Measurements from ENCODE around the gene TMCC3. TPM values are rescaled to one million over a fixed set of nuclear protein-coding genes. Genes with fewer than 3 reads are reported as not detected.

TMCC3 gene
- total and polyA plus RNA-seq, 2 experiments from 2014 or later, result 1.4 to 3.6 TPM

GRCh38 chr12:94621662-94622359, 28.5 kb downstream of the TMCC3 start:
- H3K4me3 Mint-ChIP-seq, result no peak overlapping the region
- no peak for TF ChIP-seq CTCF (conservative IDR thresholded peaks at IDR 0.05; ENCODE audit: low read depth in 2 of 2)
- TF ChIP-seq, protein P1, sequence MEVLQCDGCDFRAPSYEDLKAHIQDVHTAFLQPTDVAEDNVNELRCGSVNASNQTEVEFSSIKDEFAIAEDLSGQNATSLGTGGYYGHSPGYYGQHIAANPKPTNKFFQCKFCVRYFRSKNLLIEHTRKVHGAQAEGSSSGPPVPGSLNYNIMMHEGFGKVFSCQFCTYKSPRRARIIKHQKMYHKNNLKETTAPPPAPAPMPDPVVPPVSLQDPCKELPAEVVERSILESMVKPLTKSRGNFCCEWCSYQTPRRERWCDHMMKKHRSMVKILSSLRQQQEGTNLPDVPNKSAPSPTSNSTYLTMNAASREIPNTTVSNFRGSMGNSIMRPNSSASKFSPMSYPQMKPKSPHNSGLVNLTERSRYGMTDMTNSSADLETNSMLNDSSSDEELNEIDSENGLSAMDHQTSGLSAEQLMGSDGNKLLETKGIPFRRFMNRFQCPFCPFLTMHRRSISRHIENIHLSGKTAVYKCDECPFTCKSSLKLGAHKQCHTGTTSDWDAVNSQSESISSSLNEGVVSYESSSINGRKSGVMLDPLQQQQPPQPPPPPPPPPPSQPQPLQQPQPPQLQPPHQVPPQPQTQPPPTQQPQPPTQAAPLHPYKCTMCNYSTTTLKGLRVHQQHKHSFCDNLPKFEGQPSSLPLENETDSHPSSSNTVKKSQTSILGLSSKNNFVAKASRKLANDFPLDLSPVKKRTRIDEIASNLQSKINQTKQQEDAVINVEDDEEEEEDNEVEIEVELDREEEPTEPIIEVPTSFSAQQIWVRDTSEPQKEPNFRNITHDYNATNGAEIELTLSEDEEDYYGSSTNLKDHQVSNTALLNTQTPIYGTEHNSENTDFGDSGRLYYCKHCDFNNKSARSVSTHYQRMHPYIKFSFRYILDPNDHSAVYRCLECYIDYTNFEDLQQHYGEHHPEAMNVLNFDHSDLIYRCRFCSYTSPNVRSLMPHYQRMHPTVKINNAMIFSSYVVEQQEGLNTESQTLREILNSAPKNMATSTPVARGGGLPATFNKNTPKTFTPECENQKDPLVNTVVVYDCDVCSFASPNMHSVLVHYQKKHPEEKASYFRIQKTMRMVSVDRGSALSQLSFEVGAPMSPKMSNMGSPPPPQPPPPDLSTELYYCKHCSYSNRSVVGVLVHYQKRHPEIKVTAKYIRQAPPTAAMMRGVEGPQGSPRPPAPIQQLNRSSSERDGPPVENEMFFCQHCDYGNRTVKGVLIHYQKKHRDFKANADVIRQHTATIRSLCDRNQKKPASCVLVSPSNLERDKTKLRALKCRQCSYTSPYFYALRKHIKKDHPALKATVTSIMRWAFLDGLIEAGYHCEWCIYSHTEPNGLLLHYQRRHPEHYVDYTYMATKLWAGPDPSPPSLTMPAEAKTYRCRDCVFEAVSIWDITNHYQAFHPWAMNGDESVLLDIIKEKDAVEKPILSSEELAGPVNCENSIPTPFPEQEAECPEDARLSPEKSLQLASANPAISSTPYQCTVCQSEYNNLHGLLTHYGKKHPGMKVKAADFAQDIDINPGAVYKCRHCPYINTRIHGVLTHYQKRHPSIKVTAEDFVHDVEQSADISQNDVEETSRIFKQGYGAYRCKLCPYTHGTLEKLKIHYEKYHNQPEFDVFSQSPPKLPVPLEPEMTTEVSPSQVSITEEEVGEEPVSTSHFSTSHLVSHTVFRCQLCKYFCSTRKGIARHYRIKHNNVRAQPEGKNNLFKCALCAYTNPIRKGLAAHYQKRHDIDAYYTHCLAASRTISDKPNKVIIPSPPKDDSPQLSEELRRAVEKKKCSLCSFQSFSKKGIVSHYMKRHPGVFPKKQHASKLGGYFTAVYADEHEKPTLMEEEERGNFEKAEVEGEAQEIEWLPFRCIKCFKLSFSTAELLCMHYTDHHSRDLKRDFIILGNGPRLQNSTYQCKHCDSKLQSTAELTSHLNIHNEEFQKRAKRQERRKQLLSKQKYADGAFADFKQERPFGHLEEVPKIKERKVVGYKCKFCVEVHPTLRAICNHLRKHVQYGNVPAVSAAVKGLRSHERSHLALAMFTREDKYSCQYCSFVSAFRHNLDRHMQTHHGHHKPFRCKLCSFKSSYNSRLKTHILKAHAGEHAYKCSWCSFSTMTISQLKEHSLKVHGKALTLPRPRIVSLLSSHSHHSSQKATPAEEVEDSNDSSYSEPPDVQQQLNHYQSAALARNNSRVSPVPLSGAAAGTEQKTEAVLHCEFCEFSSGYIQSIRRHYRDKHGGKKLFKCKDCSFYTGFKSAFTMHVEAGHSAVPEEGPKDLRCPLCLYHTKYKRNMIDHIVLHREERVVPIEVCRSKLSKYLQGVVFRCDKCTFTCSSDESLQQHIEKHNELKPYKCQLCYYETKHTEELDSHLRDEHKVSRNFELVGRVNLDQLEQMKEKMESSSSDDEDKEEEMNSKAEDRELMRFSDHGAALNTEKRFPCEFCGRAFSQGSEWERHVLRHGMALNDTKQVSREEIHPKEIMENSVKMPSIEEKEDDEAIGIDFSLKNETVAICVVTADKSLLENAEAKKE (CRISPR knock-in tag; IDR thresholded peaks at IDR 0.05), result no peak
- TF ChIP-seq ZNF331 (CRISPR knock-in tag; IDR thresholded peaks at IDR 0.05; ENCODE audit: low read depth), result no peak
- no peak for TF ChIP-seq CREB1 (CRISPR knock-in tag; IDR thresholded peaks at IDR 0.05; ENCODE audit: low read depth)
- TF ChIP-seq EZH2phosphoT487 (IDR thresholded peaks at IDR 0.05; ENCODE audit: unreplicated experiment), result no peak
- TF ChIP-seq STAT1 (IDR thresholded peaks at IDR 0.05; ENCODE audit: unreplicated experiment), result no peak
- no peak for TF ChIP-seq EZH2 (IDR thresholded peaks at IDR 0.05; ENCODE audit: low read depth, unreplicated experiment)
- no peak for TF ChIP-seq ETS1 (IDR thresholded peaks at IDR 0.05)
- TF ChIP-seq JUNB (IDR thresholded peaks at IDR 0.05; ENCODE audit: unreplicated experiment), result no peak
- no peak for TF ChIP-seq ZNF114 (CRISPR knock-in tag; IDR thresholded peaks at IDR 0.05)
- TF ChIP-seq NANOG (IDR thresholded peaks at IDR 0.05; ENCODE audit: borderline replicate concordance), result no peak
- TF ChIP-seq, protein P2, sequence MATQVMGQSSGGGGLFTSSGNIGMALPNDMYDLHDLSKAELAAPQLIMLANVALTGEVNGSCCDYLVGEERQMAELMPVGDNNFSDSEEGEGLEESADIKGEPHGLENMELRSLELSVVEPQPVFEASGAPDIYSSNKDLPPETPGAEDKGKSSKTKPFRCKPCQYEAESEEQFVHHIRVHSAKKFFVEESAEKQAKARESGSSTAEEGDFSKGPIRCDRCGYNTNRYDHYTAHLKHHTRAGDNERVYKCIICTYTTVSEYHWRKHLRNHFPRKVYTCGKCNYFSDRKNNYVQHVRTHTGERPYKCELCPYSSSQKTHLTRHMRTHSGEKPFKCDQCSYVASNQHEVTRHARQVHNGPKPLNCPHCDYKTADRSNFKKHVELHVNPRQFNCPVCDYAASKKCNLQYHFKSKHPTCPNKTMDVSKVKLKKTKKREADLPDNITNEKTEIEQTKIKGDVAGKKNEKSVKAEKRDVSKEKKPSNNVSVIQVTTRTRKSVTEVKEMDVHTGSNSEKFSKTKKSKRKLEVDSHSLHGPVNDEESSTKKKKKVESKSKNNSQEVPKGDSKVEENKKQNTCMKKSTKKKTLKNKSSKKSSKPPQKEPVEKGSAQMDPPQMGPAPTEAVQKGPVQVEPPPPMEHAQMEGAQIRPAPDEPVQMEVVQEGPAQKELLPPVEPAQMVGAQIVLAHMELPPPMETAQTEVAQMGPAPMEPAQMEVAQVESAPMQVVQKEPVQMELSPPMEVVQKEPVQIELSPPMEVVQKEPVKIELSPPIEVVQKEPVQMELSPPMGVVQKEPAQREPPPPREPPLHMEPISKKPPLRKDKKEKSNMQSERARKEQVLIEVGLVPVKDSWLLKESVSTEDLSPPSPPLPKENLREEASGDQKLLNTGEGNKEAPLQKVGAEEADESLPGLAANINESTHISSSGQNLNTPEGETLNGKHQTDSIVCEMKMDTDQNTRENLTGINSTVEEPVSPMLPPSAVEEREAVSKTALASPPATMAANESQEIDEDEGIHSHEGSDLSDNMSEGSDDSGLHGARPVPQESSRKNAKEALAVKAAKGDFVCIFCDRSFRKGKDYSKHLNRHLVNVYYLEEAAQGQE (IDR thresholded peaks at IDR 0.05; ENCODE audit: unreplicated experiment), result no peak
- TF ChIP-seq POLR2AphosphoS5 (IDR thresholded peaks at IDR 0.05; ENCODE audit: low read depth), result no peak
- Histone ChIP-seq H3K27me3 (ENCODE audit: insufficient read depth) (no peaks in the 10 kb centered on the region), H4K20me1 (replicated peaks; ENCODE audit: insufficient read depth) (no peaks in the 10 kb centered on the region), H3K4me3 (no peak overlapping the region), H3K36me3 (ENCODE audit: insufficient read depth) (no peaks in the 10 kb centered on the region), H3K4me2 (no peak overlapping the region), H3K27ac (ENCODE audit: low read depth) (no peak overlapping the region), H3F3A (replicated peaks; ENCODE audit: low read depth) (no peaks in the 10 kb centered on the region), H3K79me2 (replicated peaks; ENCODE audit: insufficient read depth) (no peaks in the 10 kb centered on the region), H2AFZ (no peak overlapping the region), H3K4me1 (ENCODE audit: insufficient read depth) (peaks cover 9% of the 10 kb centered on the region), H3K9me2 (ENCODE audit: insufficient read depth) (no peaks in the 10 kb centered on the region; the same call in 1 of the 2 replicates)
- H3K9me3 Mint-ChIP-seq, result peaks cover 15% of the 10 kb centered on the region; the same call in 2 of the 3 replicates
- no peaks in the 10 kb centered on the region for H3K36me3 Mint-ChIP-seq (ENCODE audit: low read depth)
- no peaks in the 10 kb centered on the region for H3K4me1 Mint-ChIP-seq
- no peak for ATAC-seq
- H3K27me3 Mint-ChIP-seq (ENCODE audit: insufficient read depth, low read depth, poor library complexity), result no peaks in the 10 kb centered on the region
- H3K27ac Mint-ChIP-seq, result no peak overlapping the region
- DNase-seq (ENCODE audit: low spot score), result no peak

Measured in GM23338 (cell line).